K562 (cell line): ENCODE results near the gene CREG2. TPM values are rescaled to one million over a fixed set of nuclear protein-coding genes. Genes with fewer than 3 reads are reported as not detected.
A peak's percentile ranks its signal among the peaks of the same experiment; 100 is the strongest.

Experiments used
- ATAC-seq: fragments of 200-7000 bp; cut with Tn5 transposase; 3 replicates; pipeline ENCODE4 v1.9.1; 2020; ENCODE audit warnings: moderate library complexity
- BruUV-seq: library from RNA; stranded (reverse); fragments of 400-500 nt; replicated peaks from 2 replicates; lab custom pipeline; 2021; lab: Mats Ljungman, UMichigan
- CTCF ChIA-PET: fragments of 300-600 bp; formaldehyde crosslinking; extraction: SDS; loops from one replicate; lab custom pipeline; 2021; ENCODE audit warnings: low intra/inter-chr PET ratio; lab: Yijun Ruan, JAX
- POLR2A ChIA-PET: fragments of 300-600, 350-650 bp; sonication (Branson Sonifier 250); formaldehyde crosslinking; extraction: SDS; loops from one replicate; lab custom pipeline; 2021; ENCODE audit warnings: antibody characterized with exemption, inconsistent platforms; lab: Yijun Ruan, JAX
- DNase-seq, 4 experiments: peaks; one replicate each; pipeline versions ENCODE4 v3.0.0 to v3.0.0-alpha.2; 2011 to 2018; ENCODE audit warnings: low spot score in 3 of 4, mixed read lengths in 3 of 4; ENCODE audit errors: extremely low read depth in 1 of 4
- FAIRE-seq: peaks from 2 replicates; lab custom pipeline; 2011; peaks lifted over from hg19 to GRCh38; lab: Jason Lieb, UNC
- H2AFZ ChIP-seq: 2 replicates; pipeline ENCODE4 v1.6.0; 2011; ENCODE audit warnings: low read depth, low read length, control low read depth, inconsistent platforms
- H3K27ac ChIP-seq: fragments of 200-600 bp; 3 replicates; pipeline ENCODE4 v1.8.0; 2011; ENCODE audit warnings: low read depth, mild to moderate bottlenecking, control low read depth, inconsistent platforms, low read length, moderate library complexity, mixed read lengths; ENCODE audit errors: extremely low read depth
- H3K27me3 ChIP-seq, 2 experiments: fragments of 300-600 bp in 1 of 2; 2 replicates in 1 of 2; 3 replicates in 1 of 2; pipeline versions ENCODE4 v1.6.0 to v1.8.0; 2011; ENCODE audit warnings: inconsistent platforms in 2 of 2, low read length in 2 of 2, mild to moderate bottlenecking in 1 of 2, mixed read lengths in 1 of 2, moderate library complexity in 1 of 2; ENCODE audit not compliant: control insufficient read depth in 2 of 2, insufficient read depth in 2 of 2
- H3K36me3 ChIP-seq: fragments of 300-600 bp; 3 replicates; pipeline ENCODE4 v1.8.0; 2011; ENCODE audit warnings: mild to moderate bottlenecking, low read length, inconsistent platforms; ENCODE audit not compliant: control insufficient read depth, insufficient read depth
- H3K4me1 ChIP-seq, 2 experiments: fragments of 200-600 bp in 1 of 2; replicated peaks in 1 of 2; 2 replicates in 1 of 2; 3 replicates in 1 of 2; pipeline versions ENCODE4 v1.5.1 to v1.8.0; 2011; ENCODE audit warnings: inconsistent platforms in 2 of 2, low read length in 2 of 2, mild to moderate bottlenecking in 1 of 2, mixed read lengths in 1 of 2, moderate library complexity in 1 of 2; ENCODE audit not compliant: control insufficient read depth in 2 of 2, insufficient read depth in 2 of 2
- H3K4me2 ChIP-seq: 2 replicates; pipeline ENCODE4 v1.6.1; 2011; ENCODE audit warnings: low read length, control low read depth, inconsistent platforms, mixed read lengths; ENCODE audit not compliant: insufficient read depth
- H3K4me3 ChIP-seq: fragments of 200-600 bp; sonication (generic), shearing (Covaris generic); 2 replicates; pipeline ENCODE4 v1.5.1; 2016; ENCODE audit warnings: control low read depth, inconsistent platforms
- H3K79me2 ChIP-seq: fragments of 200-600 bp; 3 replicates; pipeline ENCODE4 v1.8.0; 2011; ENCODE audit warnings: low read length, inconsistent platforms; ENCODE audit not compliant: control insufficient read depth, insufficient read depth
- H3K9ac ChIP-seq, 2 experiments: 2 replicates each; pipeline versions ENCODE4 v1.6.0 to v1.6.1; 2011; ENCODE audit warnings: low read depth in 2 of 2, low read length in 2 of 2, control low read depth in 1 of 2, inconsistent platforms in 1 of 2, mild to moderate bottlenecking in 1 of 2, mixed read lengths in 1 of 2; ENCODE audit not compliant: insufficient read depth in 1 of 2
- H3K9me1 ChIP-seq: one replicate; pipeline ENCODE4 v1.6.0; 2011; ENCODE audit warnings: inconsistent platforms, mild to moderate bottlenecking, low read length, moderate library complexity; ENCODE audit not compliant: control insufficient read depth, insufficient read depth
- H3K9me3 ChIP-seq: replicated peaks from 2 replicates; pipeline ENCODE4 v1.5.1; 2011; ENCODE audit warnings: low read depth, low read length, inconsistent platforms; ENCODE audit not compliant: control insufficient read depth, insufficient read depth
- H4K20me1 ChIP-seq: replicated peaks from 2 replicates; pipeline ENCODE4 v1.6.1; 2011; ENCODE audit warnings: low read length, inconsistent platforms, mixed read lengths; ENCODE audit not compliant: control insufficient read depth, insufficient read depth
- CBX2 ChIP-seq: fragments of 200-600 bp; sonication (generic); IDR thresholded peaks from one replicate; pipeline ENCODE4 v1.6.1; 2012; ENCODE audit warnings: mild to moderate bottlenecking, low read length, inconsistent platforms; ENCODE audit not compliant: insufficient read depth, poor library complexity, severe bottlenecking
- CEBPB ChIP-seq: fragments of 450-650 bp; IDR thresholded peaks from 2 replicates; pipeline ENCODE4 v1.6.1; 2016; ENCODE audit warnings: missing genetic modification characterization, missing compliant biosample characterization
- CEBPG ChIP-seq, 3 experiments: fragments of 200-800 bp in 1 of 3; sonication (Bioruptor generic) in 1 of 3; sonication (generic) in 1 of 3; formaldehyde crosslinking in 1 of 3; IDR thresholded peaks in 2 of 3; conservative IDR thresholded peaks in 1 of 3; 2 replicates each; pipeline versions ENCODE4 v1.6.1 to v1.8.0; 2016 to 2022; ENCODE audit warnings: missing compliant biosample characterization in 2 of 3, missing genetic modification characterization in 2 of 3, mild to moderate bottlenecking in 1 of 3, missing genetic modification reagents in 1 of 3
- EGR1 ChIP-seq: fragments of 450-650 bp; conservative IDR thresholded peaks from 2 replicates; pipeline ENCODE4 v1.6.1; 2017; ENCODE audit warnings: mild to moderate bottlenecking
- HEY1 ChIP-seq: fragments of 250-450 bp; sonication (Bioruptor Pico); IDR thresholded peaks from 2 replicates; pipeline ENCODE4 v1.5.0; 2020; ENCODE audit warnings: mild to moderate bottlenecking, moderate library complexity, borderline replicate concordance
- ILK ChIP-seq: fragments of 450-650 bp; IDR thresholded peaks from 2 replicates; pipeline ENCODE4 v1.6.1; 2016; ENCODE audit warnings: missing genetic modification characterization, low read depth, mild to moderate bottlenecking, missing compliant biosample characterization, moderate library complexity, borderline replicate concordance
- MAFF ChIP-seq: IDR thresholded peaks from 2 replicates; pipeline ENCODE4 v1.6.1; 2012; ENCODE audit warnings: low read length, improper control_type of control experiment
- MAFG ChIP-seq: fragments of 450-650 bp; conservative IDR thresholded peaks from 2 replicates; pipeline ENCODE4 v1.6.1; 2016; ENCODE audit warnings: missing genetic modification characterization, missing compliant biosample characterization
- MEF2A ChIP-seq: IDR thresholded peaks from 2 replicates; pipeline ENCODE4 v1.6.1; 2011; ENCODE audit warnings: low read depth, mild to moderate bottlenecking, low read length, moderate library complexity; ENCODE audit not compliant: control insufficient read depth
- NBN ChIP-seq: fragments of 450-650 bp; IDR thresholded peaks from 2 replicates; pipeline ENCODE4 v1.6.1; 2016; ENCODE audit warnings: low read depth, mild to moderate bottlenecking
- POLR2B ChIP-seq: fragments of 450-650 bp; IDR thresholded peaks from 2 replicates; pipeline ENCODE4 v1.6.1; 2018; ENCODE audit warnings: low read depth; ENCODE audit not compliant: partially characterized antibody
- PTBP1 ChIP-seq: fragments of 200-400 bp; formaldehyde crosslinking; IDR thresholded peaks from 2 replicates; pipeline ENCODE4 v1.6.1; 2017; ENCODE audit warnings: low read depth, low read length
- PTTG1 ChIP-seq: fragments of 450-650 bp; IDR thresholded peaks from 2 replicates; pipeline ENCODE4 v1.6.1; 2016; ENCODE audit warnings: low read depth, mild to moderate bottlenecking, missing genetic modification characterization, missing compliant biosample characterization
- RBM34 ChIP-seq: fragments of 200-400 bp; formaldehyde crosslinking; IDR thresholded peaks from 2 replicates; pipeline ENCODE4 v1.6.1; 2018; ENCODE audit warnings: low read length, borderline replicate concordance; ENCODE audit not compliant: insufficient read depth
- SOX6 ChIP-seq: fragments of 450-650 bp; IDR thresholded peaks from 2 replicates; pipeline ENCODE4 v1.6.1; 2014; ENCODE audit warnings: mild to moderate bottlenecking
- SP2 ChIP-seq: IDR thresholded peaks from 2 replicates; pipeline ENCODE4 v1.6.1; 2011; ENCODE audit warnings: mild to moderate bottlenecking, low read depth, low read length, moderate library complexity; ENCODE audit not compliant: poor library complexity, severe bottlenecking; ENCODE audit errors: extremely low read depth
- TCF3 ChIP-seq: sonication (generic); formaldehyde crosslinking; IDR thresholded peaks from 2 replicates; pipeline ENCODE4 v1.4.0; 2020; ENCODE audit warnings: mild to moderate bottlenecking, missing genetic modification reagents
- ZNF174 ChIP-seq: fragments of 250-450 bp; sonication (Bioruptor Pico); IDR thresholded peaks from 2 replicates; pipeline ENCODE4 v1.4.0; 2020; ENCODE audit warnings: mild to moderate bottlenecking
- ZNF184 ChIP-seq: sonication (generic); formaldehyde crosslinking; IDR thresholded peaks from 2 replicates; pipeline ENCODE4 v1.5.0; 2020; ENCODE audit warnings: missing genetic modification reagents
- ZNF212 ChIP-seq: fragments of 450-650 bp; formaldehyde crosslinking; IDR thresholded peaks from 2 replicates; pipeline ENCODE4 v1.4.0; 2020; ENCODE audit warnings: mild to moderate bottlenecking
- ZNF707 ChIP-seq: fragments of 250-450 bp; sonication (Bioruptor Pico); conservative IDR thresholded peaks from 2 replicates; pipeline ENCODE4 v1.8.0; 2022; ENCODE audit warnings: inconsistent platforms, mild to moderate bottlenecking, moderate library complexity
- whole genome bisulfite sequencing: fragments of 100-300 bp; shearing (Covaris generic); methylation state at CpG from one replicate; pipeline ENCODE4 v1.1.6; 2016; ENCODE audit warnings: low coverage, mixed read lengths; ENCODE audit not compliant: insufficient coverage; ENCODE audit errors: missing lambda C conversion rate; 5-methylcytosine and 5-hydroxymethylcytosine counted together
- in situ Hi-C: fragments of 300-500 bp; cut with MboI; formaldehyde crosslinking; loops from 4 replicates; pipeline ENCODE4 v1.15.0; 2018; ENCODE audit warnings: inconsistent platforms, mixed read lengths
- intact Hi-C: fragments of 100-400 bp; cut with micrococcal nuclease; formaldehyde crosslinking; loops from 2 replicates; pipeline ENCODE4 v1.14.2; 2022
- polyA plus RNA-seq, 8 experiments: library from polyadenylated mRNA; depleted of rRNA in 4 of 8; stranded (reverse) in 5 of 8; unstranded in 3 of 8; fragments of >200 nt; fragmentation: Nextera tagmentation in 2 of 8; fragmentation: Illumina TruSeq in 1 of 8; extraction: Ambion mirVana in 2 of 8; extraction: Trizol in 1 of 8; gene quantifications; 2 replicates each; pipeline versions ENCODE4 v1.2.1 to v1.2.3, GENCODE V29; 2011 to 2014; ENCODE audit warnings: inconsistent platforms in 1 of 8, missing spikeins in 1 of 8
- total RNA-seq, 7 experiments: library from RNA; depleted of rRNA in 6 of 7; stranded (reverse); fragments of >200 nt in 6 of 7; fragmentation: Illumina TruSeq in 2 of 7; extraction: Trizol in 2 of 7; gene quantifications; 2 replicates each; pipeline versions ENCODE4 v1.2.1 to v1.2.3, GENCODE V29; 2011 to 2021; ENCODE audit warnings: low replicate concordance in 1 of 7
- TF ChIP-seq, protein P1 (sequence below): fragments of 450-650 bp; IDR thresholded peaks from 2 replicates; pipeline ENCODE4 v1.6.1; 2014; ENCODE audit warnings: low read depth, mild to moderate bottlenecking, moderate library complexity, borderline replicate concordance
- TF ChIP-seq, protein P2 (sequence below): sonication (generic); formaldehyde crosslinking; IDR thresholded peaks from 2 replicates; pipeline ENCODE4 v1.5.0; 2020; ENCODE audit warnings: missing genetic modification reagents

CREG2 gene
- total and polyA plus RNA-seq, 9 of the 15 experiments (the other 6 are each of a cell fraction or from before 2014, with no cell fraction given) = not detected

DNA sequence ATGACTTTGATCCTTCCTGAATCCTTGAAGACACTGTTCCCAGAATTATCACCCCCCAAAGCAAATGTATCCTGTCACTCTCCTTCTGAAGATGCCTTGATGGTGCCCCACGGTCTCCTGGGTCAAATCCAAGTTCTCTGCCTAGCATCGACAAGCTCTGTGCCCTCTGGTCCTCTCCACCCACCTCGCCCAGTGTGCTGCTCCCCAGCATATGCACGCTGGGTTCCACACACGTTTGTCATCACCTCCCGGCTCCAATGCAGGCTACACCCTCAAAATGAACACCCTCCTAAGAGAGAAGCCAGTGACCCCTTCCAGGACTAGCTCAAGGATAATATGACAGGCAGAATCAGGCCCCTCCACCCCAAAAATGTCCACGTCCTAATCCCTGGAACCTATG lies 39.5 kb upstream of the CREG2 start (continued):
- no peak for TF ChIP-seq EGR1
- TF ChIP-seq ZNF184 = no peak
- TF ChIP-seq NBN = no peak
- TF ChIP-seq HEY1 (CRISPR knock-in tag) = no peak
- no peak for TF ChIP-seq TCF3 (CRISPR knock-in tag)
- no peak for TF ChIP-seq ZNF707
- no peak for TF ChIP-seq ILK
- TF ChIP-seq, protein P1, sequence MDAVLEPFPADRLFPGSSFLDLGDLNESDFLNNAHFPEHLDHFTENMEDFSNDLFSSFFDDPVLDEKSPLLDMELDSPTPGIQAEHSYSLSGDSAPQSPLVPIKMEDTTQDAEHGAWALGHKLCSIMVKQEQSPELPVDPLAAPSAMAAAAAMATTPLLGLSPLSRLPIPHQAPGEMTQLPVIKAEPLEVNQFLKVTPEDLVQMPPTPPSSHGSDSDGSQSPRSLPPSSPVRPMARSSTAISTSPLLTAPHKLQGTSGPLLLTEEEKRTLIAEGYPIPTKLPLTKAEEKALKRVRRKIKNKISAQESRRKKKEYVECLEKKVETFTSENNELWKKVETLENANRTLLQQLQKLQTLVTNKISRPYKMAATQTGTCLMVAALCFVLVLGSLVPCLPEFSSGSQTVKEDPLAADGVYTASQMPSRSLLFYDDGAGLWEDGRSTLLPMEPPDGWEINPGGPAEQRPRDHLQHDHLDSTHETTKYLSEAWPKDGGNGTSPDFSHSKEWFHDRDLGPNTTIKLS = no peak
- TF ChIP-seq RBM34 = no peak

DNA sequence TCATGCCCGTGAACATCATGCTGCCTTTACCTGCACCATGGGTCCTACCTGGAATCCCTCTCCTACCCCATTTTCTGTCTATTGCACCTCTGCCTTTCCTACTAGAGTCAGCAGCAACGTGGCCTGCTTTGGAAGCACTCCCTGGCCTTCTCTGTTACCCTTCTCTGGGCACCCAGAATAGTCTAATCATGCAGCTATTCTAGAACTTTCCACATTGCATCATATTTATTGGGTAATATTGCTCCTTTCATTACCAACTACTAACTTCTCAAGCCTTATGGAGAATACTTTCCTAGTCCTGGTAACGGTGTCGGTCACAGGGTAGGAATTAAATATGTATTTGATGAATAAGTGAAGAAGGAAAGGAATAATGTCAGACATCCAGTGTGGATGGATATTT lies 33.3 kb upstream of the CREG2 start:
- Histone ChIP-seq H3K4me3 (no peak overlapping the region), H3K9me3 (no peaks in the 10 kb centered on the region), H3K4me2 (no peak overlapping the region), H3K27me3 (peaks cover 5 to 31% of the 10 kb centered on the region in 2 experiments), H3K79me2 (no peaks in the 10 kb centered on the region), H4K20me1 (no peaks in the 10 kb centered on the region), H3K36me3 (no peaks in the 10 kb centered on the region), H3K9ac (no peak overlapping the region), H3K4me1 (no peaks in the 10 kb centered on the region), H2AFZ (no peak overlapping the region), H3K27ac (no peak overlapping the region), H3K9me1 (no peaks in the 10 kb centered on the region)
- POLR2A ChIA-PET = no interaction called here
- in situ Hi-C loops = no loop called here
- DNase-seq = no peak
- no peak for ATAC-seq
- CTCF ChIA-PET = no interaction called here
- BruUV-seq = no TSS peak
- FAIRE-seq = no peak
- intact Hi-C loops = no loop called here
- WGBS = 3% methylated on average over 4 of the region's 4 CpGs
- TF ChIP-seq CEBPB (tag) = peak; percentile 67
- no peak for TF ChIP-seq CEBPG (CRISPR knock-in tag; IDR thresholded peaks at IDR 0.05)
- TF ChIP-seq CEBPG (tag; conservative IDR thresholded peaks at IDR 0.05 in 1 of 2, IDR thresholded peaks at IDR 0.05 in 1 of 2) = peak; percentile 61 to 74
- no peak for TF ChIP-seq PTTG1 (tag)
- no peak for TF ChIP-seq MAFF
- TF ChIP-seq, protein P2, sequence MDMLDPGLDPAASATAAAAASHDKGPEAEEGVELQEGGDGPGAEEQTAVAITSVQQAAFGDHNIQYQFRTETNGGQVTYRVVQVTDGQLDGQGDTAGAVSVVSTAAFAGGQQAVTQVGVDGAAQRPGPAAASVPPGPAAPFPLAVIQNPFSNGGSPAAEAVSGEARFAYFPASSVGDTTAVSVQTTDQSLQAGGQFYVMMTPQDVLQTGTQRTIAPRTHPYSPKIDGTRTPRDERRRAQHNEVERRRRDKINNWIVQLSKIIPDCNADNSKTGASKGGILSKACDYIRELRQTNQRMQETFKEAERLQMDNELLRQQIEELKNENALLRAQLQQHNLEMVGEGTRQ (CRISPR knock-in tag) = no peak
- no peak for TF ChIP-seq POLR2B
- TF ChIP-seq SP2 = no peak
- TF ChIP-seq MAFG (tag) = no peak
- TF ChIP-seq MEF2A = no peak
- no peak for TF ChIP-seq ZNF212 (CRISPR knock-in tag)
- no peak for TF ChIP-seq ZNF174
- TF ChIP-seq PTBP1 = no peak
- TF ChIP-seq CBX2 = no peak
- TF ChIP-seq SOX6 = no peak
